Neural crest cell (in vitro differentiated cells): ENCODE results near the gene PLPP2. TPM values are rescaled to one million over a fixed set of nuclear protein-coding genes. Genes with fewer than 3 reads are reported as not detected.
A peak's percentile ranks its signal among the peaks of the same experiment; 100 is the strongest.

Experiments
- DNase-seq: peaks from one replicate; pipeline ENCODE4 v3.0.0; 2021; ENCODE audit warnings: low read depth, mixed read lengths, low spot score
- H3K27ac Mint-ChIP-seq: one replicate; pipeline ENCODE4 v1.8.0; 2021; ENCODE audit warnings: mild to moderate bottlenecking, mixed read lengths; ENCODE audit not compliant: unreplicated experiment
- H3K27me3 Mint-ChIP-seq: 2 replicates; pipeline ENCODE4 v1.8.0; 2021; ENCODE audit warnings: low read depth, mild to moderate bottlenecking, mixed read lengths
- H3K36me3 Mint-ChIP-seq: 2 replicates; pipeline ENCODE4 v1.8.0; 2021; ENCODE audit warnings: low read depth, mild to moderate bottlenecking, mixed read lengths
- H3K4me1 Mint-ChIP-seq: 2 replicates; pipeline ENCODE4 v1.8.0; 2021; ENCODE audit warnings: mixed read lengths
- H3K4me3 Mint-ChIP-seq: one replicate; pipeline ENCODE4 v1.8.0; 2021; ENCODE audit warnings: mild to moderate bottlenecking, mixed read lengths
- H3K9me3 Mint-ChIP-seq: 2 replicates; pipeline ENCODE4 v1.8.0; 2021; ENCODE audit warnings: mixed read lengths
- CTCF ChIP-seq: fragments of 200-600 bp; sonication (generic); conservative IDR thresholded peaks from 2 replicates; pipeline ENCODE4 v1.5.0; 2021; ENCODE audit warnings: antibody characterized with exemption, mild to moderate bottlenecking
- total RNA-seq: library from RNA; stranded (reverse); gene quantifications from 2 replicates; pipeline ENCODE4 v1.2.1, GENCODE V29; 2021

Gene PLPP2
- total RNA-seq, 1 donor from 2014 or later = 0.89 TPM

- DNase-seq = no peak
- Mint-ChIP-seq H3K27me3 (no peaks in the 10 kb centered on the region), H3K36me3 (peaks cover 3% of the 10 kb centered on the region), H3K4me1 (no peaks in the 10 kb centered on the region), H3K9me3 (no peaks in the 10 kb centered on the region), H3K27ac (no peak overlapping the region), H3K4me3 (no peak overlapping the region)
- no peak for TF ChIP-seq CTCF
These were observed 14.3 kb upstream of the PLPP2 start for GRCh38 chr19:305240-306150.

GRCh38 chr19:296476-297225 is 5.4 kb upstream of the PLPP2 start:
- no peak for TF ChIP-seq CTCF
- H3K27me3 Mint-ChIP-seq = peaks cover 52% of the 10 kb centered on the region
- no peaks in the 10 kb centered on the region for H3K9me3 Mint-ChIP-seq
- no peak overlapping the region for H3K27ac Mint-ChIP-seq
- H3K4me3 Mint-ChIP-seq = peak overlapping the region; percentile 22
- DNase-seq = no peak
- H3K4me1 Mint-ChIP-seq = peaks cover 18% of the 10 kb centered on the region
- no peaks in the 10 kb centered on the region for H3K36me3 Mint-ChIP-seq

- DNase-seq = no peak
- Mint-ChIP-seq H3K4me3 (no peak overlapping the region), H3K9me3 (no peaks in the 10 kb centered on the region)
These were observed 4.6 kb upstream of the PLPP2 start for GRCh38 chr19:295687-296370.

GRCh38 chr19:294946-295686 is 3.9 kb upstream of the PLPP2 start:
- Mint-ChIP-seq H3K36me3 (no peaks in the 10 kb centered on the region), H3K27ac (no peak overlapping the region), H3K4me1 (peaks cover 18% of the 10 kb centered on the region), H3K9me3 (no peaks in the 10 kb centered on the region), H3K27me3 (peaks cover 56% of the 10 kb centered on the region), H3K4me3 (peak overlapping the region; percentile 31)
- peak; percentile 82 for TF ChIP-seq CTCF
- peak; percentile 59 for DNase-seq

More at GRCh38 chr19:295687-296370, 4.6 kb upstream of the PLPP2 start:
- peaks cover 52% of the 10 kb centered on the region for H3K27me3 Mint-ChIP-seq
- H3K36me3 Mint-ChIP-seq = no peaks in the 10 kb centered on the region
- TF ChIP-seq CTCF = no peak
- H3K27ac Mint-ChIP-seq = no peak overlapping the region
- peaks cover 18% of the 10 kb centered on the region for H3K4me1 Mint-ChIP-seq
